Fibroblast of lung (primary cell): ENCODE data around the gene COPB2. TPM values are rescaled to one million over a fixed set of nuclear protein-coding genes. Genes with fewer than 3 reads are reported as not detected.

Source experiments
- DNase-seq, 2 donors: peaks; one replicate each; pipeline versions ENCODE4 v3.0.0 to v3.0.0-alpha.2; 2010; ENCODE audit warnings: low read depth in 2 of 2
- H2AFZ ChIP-seq: 2 replicates; pipeline ENCODE4 v1.5.1; 2012; ENCODE audit warnings: low read length, control low read depth, inconsistent platforms
- H3K27ac ChIP-seq: 2 replicates; pipeline ENCODE4 v1.5.1; 2011; ENCODE audit warnings: low read length, control low read depth; ENCODE audit not compliant: insufficient read depth
- H3K27me3 ChIP-seq: 2 replicates; pipeline ENCODE4 v1.5.1; 2011; ENCODE audit warnings: mild to moderate bottlenecking, low read length; ENCODE audit not compliant: control insufficient read depth, insufficient read depth
- H3K36me3 ChIP-seq: 2 replicates; pipeline ENCODE4 v1.5.1; 2011; ENCODE audit warnings: low read length; ENCODE audit not compliant: control insufficient read depth, insufficient read depth
- H3K4me1 ChIP-seq: 2 replicates; pipeline ENCODE4 v1.5.1; 2011; ENCODE audit warnings: low read length; ENCODE audit not compliant: control insufficient read depth, insufficient read depth; ENCODE audit errors: extremely low read depth
- H3K4me2 ChIP-seq: 2 replicates; pipeline ENCODE4 v1.5.1; 2011; ENCODE audit warnings: low read length, control low read depth; ENCODE audit not compliant: insufficient read depth; ENCODE audit errors: extremely low read depth
- H3K4me3 ChIP-seq, 4 experiments: fragments of 200-600 bp in 1 of 4; sonication (generic) in 1 of 4; replicated peaks in 1 of 4; 2 replicates each; pipeline ENCODE4 v1.5.1; 2011 to 2016; ENCODE audit warnings: low read length in 4 of 4, low read depth in 3 of 4, mild to moderate bottlenecking in 3 of 4, control low read depth in 2 of 4, inconsistent platforms in 1 of 4, mixed read lengths in 1 of 4; ENCODE audit not compliant: insufficient read depth in 1 of 4; ENCODE audit errors: control extremely low read depth in 1 of 4
- H3K79me2 ChIP-seq: 2 replicates; pipeline ENCODE4 v1.5.1; 2012; ENCODE audit warnings: mild to moderate bottlenecking, low read length, inconsistent platforms; ENCODE audit not compliant: control insufficient read depth, insufficient read depth
- H3K9ac ChIP-seq: 2 replicates; pipeline ENCODE4 v1.5.1; 2011; ENCODE audit warnings: mild to moderate bottlenecking, low read length, control low read depth; ENCODE audit not compliant: insufficient read depth
- H3K9me3 ChIP-seq: 2 replicates; pipeline ENCODE4 v1.5.1; 2012; ENCODE audit warnings: low read depth, low read length; ENCODE audit not compliant: control insufficient read depth, insufficient read depth
- H4K20me1 ChIP-seq: 2 replicates; pipeline ENCODE4 v1.5.1; 2011; ENCODE audit warnings: low read length; ENCODE audit not compliant: control insufficient read depth, insufficient read depth; ENCODE audit errors: extremely low read depth
- EZH2 ChIP-seq: IDR thresholded peaks from 2 replicates; pipeline ENCODE4 v1.5.1; 2012; ENCODE audit warnings: low read length, control low read depth, mild to moderate bottlenecking; ENCODE audit errors: missing control alignments
- polyA plus RNA-seq, 2 donors: library from polyadenylated mRNA; depleted of rRNA in 1 of 2; stranded (reverse) in 1 of 2; unstranded in 1 of 2; fragments of >200 nt; gene quantifications; 2 replicates each; pipeline ENCODE4 v1.2.1, GENCODE V29; 2011 to 2012; ENCODE audit warnings: missing spikeins in 1 of 2
- total RNA-seq: library from RNA; depleted of rRNA; stranded (reverse); fragments of >200 nt; gene quantifications from 2 replicates; pipeline ENCODE4 v1.2.1, GENCODE V29; 2014
- TF ChIP-seq, protein P1 (sequence below), 2 donors: IDR thresholded peaks in 1 of 2; conservative IDR thresholded peaks in 1 of 2; 1 replicate in 1 of 2; 2 replicates in 1 of 2; pipeline ENCODE4 v1.5.1; 2011 to 2012; ENCODE audit warnings: low read length in 2 of 2, control low read depth in 1 of 2, inconsistent platforms in 1 of 2, low read depth in 1 of 2, mild to moderate bottlenecking in 1 of 2

COPB2 gene
- total and polyA plus RNA-seq, 2 donors (not counting 1 experiment from before 2014, with no cell fraction given): 284 to 293 TPM

DNA sequence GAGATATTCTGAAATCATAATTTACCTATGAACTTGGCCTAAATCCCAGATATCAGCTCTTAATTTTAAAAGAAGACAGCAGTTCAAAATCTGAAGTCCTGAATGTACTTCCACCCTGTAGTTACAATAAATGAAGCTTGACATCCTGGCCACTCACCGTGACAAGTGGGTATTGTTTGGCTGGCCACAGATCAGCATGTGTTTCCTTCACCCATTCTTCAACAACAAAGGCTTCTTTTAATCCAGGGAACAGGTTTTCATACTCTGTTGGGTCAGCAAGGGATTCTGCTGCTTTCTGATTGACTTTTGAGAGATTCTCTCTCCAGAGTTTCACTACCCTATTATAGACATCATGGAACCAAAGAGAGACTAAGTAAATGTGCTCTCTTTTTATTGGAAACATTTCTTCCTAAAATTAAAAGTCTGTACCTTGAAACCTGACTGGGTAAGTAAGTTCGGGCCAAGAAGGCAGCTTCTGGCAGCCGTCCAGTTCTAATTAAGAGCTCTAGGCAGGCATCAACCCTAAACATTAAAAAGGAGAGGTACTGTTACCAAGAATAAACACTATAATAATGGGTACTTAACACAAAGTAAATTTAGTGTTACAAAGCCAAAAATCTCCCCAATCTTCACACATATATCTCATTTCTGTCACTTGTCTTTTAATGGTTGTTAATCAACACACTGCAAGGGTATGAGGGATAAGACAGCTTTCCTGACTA is 30.4 kb downstream of the COPB2 start:
- peaks cover 14% of the 10 kb centered on the region for H3K36me3 ChIP-seq
- TF ChIP-seq, protein P1, sequence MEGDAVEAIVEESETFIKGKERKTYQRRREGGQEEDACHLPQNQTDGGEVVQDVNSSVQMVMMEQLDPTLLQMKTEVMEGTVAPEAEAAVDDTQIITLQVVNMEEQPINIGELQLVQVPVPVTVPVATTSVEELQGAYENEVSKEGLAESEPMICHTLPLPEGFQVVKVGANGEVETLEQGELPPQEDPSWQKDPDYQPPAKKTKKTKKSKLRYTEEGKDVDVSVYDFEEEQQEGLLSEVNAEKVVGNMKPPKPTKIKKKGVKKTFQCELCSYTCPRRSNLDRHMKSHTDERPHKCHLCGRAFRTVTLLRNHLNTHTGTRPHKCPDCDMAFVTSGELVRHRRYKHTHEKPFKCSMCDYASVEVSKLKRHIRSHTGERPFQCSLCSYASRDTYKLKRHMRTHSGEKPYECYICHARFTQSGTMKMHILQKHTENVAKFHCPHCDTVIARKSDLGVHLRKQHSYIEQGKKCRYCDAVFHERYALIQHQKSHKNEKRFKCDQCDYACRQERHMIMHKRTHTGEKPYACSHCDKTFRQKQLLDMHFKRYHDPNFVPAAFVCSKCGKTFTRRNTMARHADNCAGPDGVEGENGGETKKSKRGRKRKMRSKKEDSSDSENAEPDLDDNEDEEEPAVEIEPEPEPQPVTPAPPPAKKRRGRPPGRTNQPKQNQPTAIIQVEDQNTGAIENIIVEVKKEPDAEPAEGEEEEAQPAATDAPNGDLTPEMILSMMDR (conservative IDR thresholded peaks at IDR 0.05 in 1 of 2, IDR thresholded peaks at IDR 0.05 in 1 of 2; ENCODE audit: low read depth in 1 of 2, low read length in 2 of 2): no peak
- TF ChIP-seq EZH2: no peak
- no peaks in the 10 kb centered on the region for H4K20me1 ChIP-seq

GRCh38 chr3:139357899-139358298 is 31.5 kb downstream of the COPB2 start:
- H3K79me2 ChIP-seq: no peaks in the 10 kb centered on the region
- no peak overlapping the region for H3K9ac ChIP-seq
- no peak overlapping the region for H2AFZ ChIP-seq
- TF ChIP-seq, protein P1 (conservative IDR thresholded peaks at IDR 0.05 in 1 of 2, IDR thresholded peaks at IDR 0.05 in 1 of 2; ENCODE audit: low read depth in 1 of 2, low read length in 2 of 2): no peak
- no peak for TF ChIP-seq EZH2
- H4K20me1 ChIP-seq: no peaks in the 10 kb centered on the region
- no peak for DNase-seq
- H3K27ac ChIP-seq: no peak overlapping the region
- H3K9me3 ChIP-seq: no peaks in the 10 kb centered on the region
- no peak overlapping the region for H3K4me3 ChIP-seq
- H3K4me2 ChIP-seq: no peak overlapping the region
- H3K4me1 ChIP-seq: no peaks in the 10 kb centered on the region
- H3K36me3 ChIP-seq: peaks cover 11% of the 10 kb centered on the region
- no peaks in the 10 kb centered on the region for H3K27me3 ChIP-seq

More for the DNA sequence above, 30.4 kb downstream of the COPB2 start:
- Histone ChIP-seq H3K4me1 (no peaks in the 10 kb centered on the region), H3K9me3 (no peaks in the 10 kb centered on the region), H3K4me3 (no peak overlapping the region), H3K79me2 (no peaks in the 10 kb centered on the region), H3K9ac (no peak overlapping the region), H3K27ac (no peak overlapping the region), H2AFZ (no peak overlapping the region), H3K4me2 (no peak overlapping the region), H3K27me3 (no peaks in the 10 kb centered on the region)
- no peak for DNase-seq

GRCh38 chr3:139355891-139356290 is 33.6 kb downstream of the COPB2 start:
- Histone ChIP-seq H2AFZ (no peak overlapping the region), H3K4me2 (no peak overlapping the region), H3K9me3 (no peaks in the 10 kb centered on the region), H3K27me3 (no peaks in the 10 kb centered on the region), H4K20me1 (no peaks in the 10 kb centered on the region), H3K9ac (no peak overlapping the region), H3K4me1 (no peaks in the 10 kb centered on the region), H3K79me2 (no peaks in the 10 kb centered on the region), H3K4me3 (no peak overlapping the region), H3K27ac (no peak overlapping the region), H3K36me3 (peaks cover 11% of the 10 kb centered on the region)
- TF ChIP-seq, protein P1 (conservative IDR thresholded peaks at IDR 0.05 in 1 of 2, IDR thresholded peaks at IDR 0.05 in 1 of 2; ENCODE audit: low read depth in 1 of 2, low read length in 2 of 2): no peak
- no peak for TF ChIP-seq EZH2
- DNase-seq: no peak
